Thyroid gland (tissue), 4 donors: ENCODE results near the gene TCHH.

Experiments
- CTCF ChIP-seq, 6 experiments: fragments of 200-600 bp in 3 of 6; fragments of 450-650 bp in 3 of 6; sonication (generic) in 3 of 6; IDR thresholded peaks; one replicate each; pipeline ENCODE4 v1.5.1; 2016 to 2019; ENCODE audit warnings: antibody characterized with exemption in 6 of 6, mild to moderate bottlenecking in 2 of 6, inconsistent platforms in 1 of 6, moderate library complexity in 1 of 6
- POLR2A ChIP-seq, 2 donors: fragments of 450-650 bp; IDR thresholded peaks; one replicate each; pipeline ENCODE4 v1.6.1; 2017; ENCODE audit warnings: antibody characterized with exemption in 2 of 2, mild to moderate bottlenecking in 2 of 2, moderate library complexity in 1 of 2

GRCh38 chr1:152109998-152110294 is 5.3 kb downstream of the TCHH start:
- TF ChIP-seq CTCF (IDR thresholded peaks at IDR 0.05) = no peak
- no peak for TF ChIP-seq POLR2A (IDR thresholded peaks at IDR 0.05)
